A673 (cell line): ENCODE measurements around the gene NR2F1.

Experiments
- CTCF ChIP-seq: fragments of 300-800, 200-600 bp; sonication (generic); conservative IDR thresholded peaks from 2 replicates; pipeline ENCODE4 v1.5.1; 2017; ENCODE audit warnings: low read depth, mild to moderate bottlenecking, antibody characterized with exemption, low read length, moderate library complexity, mixed read lengths
- EZH2 ChIP-seq: fragments of 200-600 bp; sonication (generic); IDR thresholded peaks from 2 replicates; pipeline ENCODE4 v1.6.1; 2017; ENCODE audit warnings: borderline replicate concordance, low read depth, mild to moderate bottlenecking, mixed read lengths, antibody characterized with exemption, low read length; ENCODE audit not compliant: poor library complexity, severe bottlenecking

GRCh38 chr5:93593476-93594131 is 10.6 kb downstream of the NR2F1 start:
- TF ChIP-seq EZH2 (no peak), CTCF (no peak)
